ENCODE data around the gene B4GALT6.

B4GALT6 gene

DNA sequence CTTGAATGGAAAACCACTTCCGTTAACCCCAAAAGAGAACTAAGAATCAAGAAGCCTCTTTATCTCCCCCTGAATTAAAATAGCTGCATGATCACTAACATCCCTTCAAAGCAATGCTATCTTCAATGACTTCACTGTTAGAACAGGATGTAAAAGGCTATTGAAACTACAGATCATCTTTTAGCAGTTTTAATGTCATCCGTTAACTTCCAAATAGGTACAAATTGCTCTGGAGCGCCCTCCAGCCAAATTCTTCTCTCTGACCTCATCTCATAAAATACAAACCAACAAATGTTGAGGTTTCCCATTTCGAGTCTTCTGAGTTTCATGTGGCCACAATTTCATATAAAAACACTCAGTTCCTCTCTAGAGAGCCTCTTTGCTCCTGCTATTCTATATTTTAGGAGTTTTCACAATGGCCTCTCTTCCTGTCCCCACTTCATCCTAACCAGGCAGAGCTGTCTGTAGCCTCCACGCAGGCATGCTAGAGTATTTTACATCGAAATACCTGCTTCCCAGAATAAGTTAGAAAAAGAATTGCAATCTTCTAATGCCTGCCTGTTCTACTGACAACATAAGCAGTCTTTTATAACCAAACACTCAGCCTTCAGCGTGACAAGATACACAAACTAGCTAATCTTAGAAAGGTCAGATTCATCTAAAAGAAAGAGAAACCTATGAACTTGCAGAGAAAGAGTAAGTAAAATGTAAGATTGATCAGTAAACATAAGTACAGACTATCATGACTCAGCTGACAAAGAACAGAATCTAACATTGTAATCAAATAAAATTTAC is 37.9 kb downstream of the B4GALT6 start:
- no peak for FAIRE-seq
- no peak for DNase-seq (ENCODE audit: insufficient read length, low spot score)
- no peak for TF ChIP-seq POLR2A (IDR thresholded peaks at IDR 0.05; ENCODE audit: low read depth, low read length)

GRCh38 chr18:31645411-31645810 is 39.0 kb downstream of the B4GALT6 start:
- DNase-seq (ENCODE audit: insufficient read length, low spot score) (no peak), FAIRE-seq (no peak)
- TF ChIP-seq POLR2A (IDR thresholded peaks at IDR 0.05; ENCODE audit: low read depth, low read length) = no peak

GRCh38 chr18:31643003-31643402 is 41.4 kb downstream of the B4GALT6 start:
- DNase-seq (ENCODE audit: insufficient read length, low spot score) (no peak), FAIRE-seq (no peak)
- no peak for TF ChIP-seq POLR2A (IDR thresholded peaks at IDR 0.05; ENCODE audit: low read depth, low read length)

GRCh38 chr18:31637445-31637844 is 46.9 kb downstream of the B4GALT6 start:
- DNase-seq (ENCODE audit: insufficient read length, low spot score) (no peak), FAIRE-seq (no peak)
- TF ChIP-seq POLR2A (IDR thresholded peaks at IDR 0.05; ENCODE audit: low read depth, low read length) = no peak

DNA sequence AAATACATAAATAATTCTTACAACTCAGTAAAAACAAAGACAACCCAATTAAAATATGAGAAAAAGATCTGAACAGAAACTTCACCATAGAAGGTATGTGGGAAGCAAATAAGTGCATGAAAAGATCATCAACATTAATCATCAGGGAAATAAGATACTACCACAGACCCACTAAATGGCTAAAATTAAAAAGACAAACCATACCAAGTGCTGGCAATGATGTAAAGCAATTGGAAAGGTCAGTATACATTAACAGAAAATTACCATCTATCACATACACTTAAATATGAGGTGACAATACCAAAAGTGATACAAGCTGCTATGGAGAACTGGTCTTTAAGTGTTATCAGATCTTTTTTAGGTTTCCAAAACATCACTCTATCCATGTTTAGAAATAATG is 48.0 kb downstream of the B4GALT6 start:
- TF ChIP-seq POLR2A (IDR thresholded peaks at IDR 0.05; ENCODE audit: low read depth, low read length) = no peak
- FAIRE-seq = no peak
- no peak for DNase-seq (ENCODE audit: insufficient read length, low spot score)

DNA sequence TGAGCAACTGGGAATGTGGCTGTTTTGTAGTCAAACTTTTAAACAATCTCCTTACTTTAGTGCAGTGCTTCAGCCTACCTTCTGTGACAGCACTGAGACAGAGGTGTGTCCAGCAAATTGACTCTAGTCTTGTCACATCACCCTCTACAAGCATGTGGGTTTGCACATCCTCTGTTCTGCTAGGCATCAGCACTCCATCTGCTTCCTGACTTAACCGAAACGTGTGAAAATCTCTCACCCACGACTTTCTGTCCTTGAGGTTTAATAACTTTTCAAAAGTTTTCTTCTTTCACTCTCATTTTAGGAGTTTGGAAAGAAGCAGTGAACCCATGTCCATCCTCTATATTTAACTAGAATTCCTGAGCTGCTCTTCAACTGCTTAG is 50.1 kb downstream of the B4GALT6 start:
- no peak for FAIRE-seq
- DNase-seq (ENCODE audit: insufficient read length, low spot score) = no peak

DNA sequence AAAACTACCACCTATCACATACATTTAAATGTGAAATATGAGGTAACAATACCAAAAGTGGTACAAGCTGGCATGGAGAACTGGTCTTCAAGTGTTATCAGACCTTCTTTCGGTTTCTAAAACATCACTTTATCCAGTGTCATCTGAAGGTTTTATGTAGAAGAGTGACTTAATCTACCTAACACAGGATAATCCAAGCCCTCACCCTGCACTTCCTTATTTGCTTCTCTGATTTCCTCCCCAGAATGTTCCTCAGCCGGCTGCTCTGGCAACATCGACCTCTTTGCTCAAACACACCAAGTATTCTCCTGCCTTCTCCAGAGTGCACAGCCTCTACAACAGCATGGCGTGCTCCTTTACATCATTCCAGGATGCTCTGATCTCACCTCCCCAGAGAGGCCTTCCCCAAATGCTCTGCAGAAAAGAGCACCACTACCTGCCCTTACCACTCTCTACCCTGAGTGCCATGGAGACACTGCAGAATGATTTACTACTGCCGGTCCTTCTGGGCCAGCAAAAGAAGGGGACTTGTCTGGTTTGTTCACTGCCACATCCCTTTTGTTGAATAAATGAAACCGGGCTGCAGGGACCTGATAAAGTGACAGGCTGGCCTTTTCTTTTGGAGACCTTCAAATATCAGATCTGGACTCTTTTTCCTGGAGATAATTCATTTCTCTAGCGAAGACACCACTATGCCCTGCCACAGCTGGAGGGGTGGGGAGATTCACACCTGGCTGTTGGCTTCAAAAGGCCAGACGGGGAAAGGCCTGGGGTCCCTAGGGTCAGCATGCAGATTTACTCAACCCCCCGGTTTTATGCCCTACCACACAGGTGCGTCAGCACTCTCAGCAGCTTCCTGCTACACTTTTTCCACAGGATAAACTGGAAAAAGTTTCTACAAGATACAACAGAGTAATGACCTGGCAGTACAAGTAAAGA is 50.7 kb downstream of the B4GALT6 start:
- TF ChIP-seq POLR2A (IDR thresholded peaks at IDR 0.05; ENCODE audit: low read depth, low read length) = no peak
- no peak for DNase-seq (ENCODE audit: insufficient read length, low spot score)
- no peak for FAIRE-seq

More for the DNA sequence above, 50.1 kb downstream of the B4GALT6 start:
- TF ChIP-seq POLR2A (IDR thresholded peaks at IDR 0.05; ENCODE audit: low read depth, low read length) = no peak

- no peak for DNase-seq (ENCODE audit: insufficient read length, low spot score)
- no peak for TF ChIP-seq POLR2A (IDR thresholded peaks at IDR 0.05; ENCODE audit: low read depth, low read length)
- FAIRE-seq = no peak
Measured at GRCh38 chr18:31632356-31632755, 52.0 kb downstream of the B4GALT6 start.

GRCh38 chr18:31631526-31631925 is 52.9 kb downstream of the B4GALT6 start:
- FAIRE-seq = no peak
- no peak for DNase-seq (ENCODE audit: insufficient read length, low spot score)
- no peak for TF ChIP-seq POLR2A (IDR thresholded peaks at IDR 0.05; ENCODE audit: low read depth, low read length)

DNA sequence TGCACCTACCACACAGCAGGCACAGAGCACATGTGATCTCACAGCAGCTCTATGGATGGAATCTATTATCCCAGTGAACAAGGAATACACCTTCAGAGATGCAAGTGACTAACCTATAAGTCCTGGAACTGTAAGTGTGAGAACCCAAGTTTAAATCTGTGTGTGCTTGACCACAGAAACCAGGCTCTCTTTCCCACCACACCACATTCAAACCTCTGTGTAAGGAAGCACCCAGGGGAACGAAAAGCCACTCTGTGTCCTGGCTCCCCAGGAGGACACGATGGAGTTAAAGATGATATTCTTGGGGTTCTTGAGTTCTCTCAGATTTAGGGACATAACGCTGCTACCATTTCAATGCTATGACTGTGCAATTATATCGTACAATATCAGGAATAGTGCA is 53.8 kb downstream of the B4GALT6 start:
- no peak for FAIRE-seq
- no peak for DNase-seq (ENCODE audit: insufficient read length, low spot score)
- no peak for TF ChIP-seq POLR2A (IDR thresholded peaks at IDR 0.05; ENCODE audit: low read depth, low read length)

GRCh38 chr18:31626409-31626808 is 58.0 kb downstream of the B4GALT6 start:
- FAIRE-seq (no peak), DNase-seq (ENCODE audit: insufficient read length, low spot score) (no peak)
- TF ChIP-seq POLR2A (IDR thresholded peaks at IDR 0.05; ENCODE audit: low read depth, low read length) = no peak

GRCh38 chr18:31624892-31625640 is 59.3 kb downstream of the B4GALT6 start:
- FAIRE-seq (no peak), DNase-seq (ENCODE audit: insufficient read length, low spot score) (no peak)
- no peak for TF ChIP-seq POLR2A (IDR thresholded peaks at IDR 0.05; ENCODE audit: low read depth, low read length)

GRCh38 chr18:31619291-31619690 is 65.1 kb downstream of the B4GALT6 start:
- no peak for TF ChIP-seq POLR2A (IDR thresholded peaks at IDR 0.05; ENCODE audit: low read depth, low read length)
- DNase-seq (ENCODE audit: insufficient read length, low spot score) (no peak), FAIRE-seq (no peak)

- no peak for FAIRE-seq
Measured at GRCh38 chr18:31618801-31619200, 65.6 kb downstream of the B4GALT6 start.

More at GRCh38 chr18:31618801-31619200, 65.6 kb downstream of the B4GALT6 start:
- no peak for DNase-seq (ENCODE audit: insufficient read length, low spot score)
- no peak for TF ChIP-seq POLR2A (IDR thresholded peaks at IDR 0.05; ENCODE audit: low read depth, low read length)

Measured in H54 (cell line).